ENCODE data around the gene CZIB. TPM values are rescaled to one million over a fixed set of nuclear protein-coding genes. Genes with fewer than 3 reads are reported as not detected.

Gene CZIB
- total RNA-seq, 2 experiments from 2014 or later: 44.6 to 51.4 TPM

- Histone ChIP-seq H3K9me2 (ENCODE audit: insufficient read depth, low read length) (no peaks in the 10 kb centered on the region), H3K4me3 (ENCODE audit: low read depth, low read length, poor library complexity, severe bottlenecking) (no peak overlapping the region), H3K4me2 (ENCODE audit: low read length) (peak overlapping the region; percentile 36), H3K36me3 (ENCODE audit: insufficient read depth, low read length) (peaks cover 73% of the 10 kb centered on the region), H2AFZ (ENCODE audit: low read length) (no peak overlapping the region), H3K79me2 (ENCODE audit: insufficient read depth, low read depth, low read length) (no peaks in the 10 kb centered on the region), H3K27ac (ENCODE audit: low read depth, low read length, poor library complexity, severe bottlenecking) (peak overlapping the region; percentile 38), H3K9me3 (ENCODE audit: low read length) (no peaks in the 10 kb centered on the region), H3K4me1 (ENCODE audit: insufficient read depth, low read length, poor library complexity, severe bottlenecking) (peaks cover 19% of the 10 kb centered on the region), H4K20me1 (ENCODE audit: insufficient read depth, low read length) (no peaks in the 10 kb centered on the region)
- no peak for TF ChIP-seq EZH2phosphoT487 (IDR thresholded peaks at IDR 0.05; ENCODE audit: borderline replicate concordance, low read depth, low read length)
- no peak for TF ChIP-seq CTCF (conservative IDR thresholded peaks at IDR 0.05; ENCODE audit: low read length)
- intact Hi-C loops (cut with micrococcal nuclease; ENCODE audit: unreplicated experiment): no loop called here
- ChIA-PET POLR2A (interaction anchor here (0.9 to 1.1 kb wide), 3 partner anchors 12 to 13 kb away, joined by 3 to 4 read pairs (median 3); no protein-coding TSS in a partner anchor), CTCF (ENCODE audit: unreplicated experiment) (no interaction called here)
- DNase-seq (ENCODE audit: low spot score): peak; percentile 18
- BruUV-seq (replicated peaks): no TSS peak
Measured at GRCh38 chr1:53246261-53247134, 26.1 kb upstream of the CZIB start.

GRCh38 chr1:53244141-53244540 lies 23.7 kb upstream of the CZIB start:
- BruUV-seq (replicated peaks): no TSS peak
- Histone ChIP-seq H3K27ac (ENCODE audit: low read depth, low read length, poor library complexity, severe bottlenecking) (no peak overlapping the region), H3K36me3 (ENCODE audit: insufficient read depth, low read length) (peaks cover 49% of the 10 kb centered on the region), H4K20me1 (ENCODE audit: insufficient read depth, low read length) (no peaks in the 10 kb centered on the region), H3K9me3 (ENCODE audit: low read length) (no peaks in the 10 kb centered on the region), H3K4me3 (ENCODE audit: low read depth, low read length, poor library complexity, severe bottlenecking) (no peak overlapping the region), H3K9me2 (ENCODE audit: insufficient read depth, low read length) (no peaks in the 10 kb centered on the region), H2AFZ (ENCODE audit: low read length) (no peak overlapping the region), H3K79me2 (ENCODE audit: insufficient read depth, low read depth, low read length) (no peaks in the 10 kb centered on the region), H3K4me2 (ENCODE audit: low read length) (no peak overlapping the region), H3K4me1 (ENCODE audit: insufficient read depth, low read length, poor library complexity, severe bottlenecking) (peaks cover 21% of the 10 kb centered on the region)
- ChIA-PET POLR2A (no interaction called here), CTCF (ENCODE audit: unreplicated experiment) (no interaction called here)
- intact Hi-C loops (cut with micrococcal nuclease; ENCODE audit: unreplicated experiment): no loop called here
- TF ChIP-seq CTCF (conservative IDR thresholded peaks at IDR 0.05; ENCODE audit: low read length) (no peak), EZH2phosphoT487 (IDR thresholded peaks at IDR 0.05; ENCODE audit: borderline replicate concordance, low read depth, low read length) (no peak)
- DNase-seq (ENCODE audit: low spot score): no peak

- intact Hi-C loops (cut with micrococcal nuclease; ENCODE audit: unreplicated experiment): no loop called here
- TF ChIP-seq CTCF (conservative IDR thresholded peaks at IDR 0.05; ENCODE audit: low read length): no peak
- TF ChIP-seq EZH2phosphoT487 (IDR thresholded peaks at IDR 0.05; ENCODE audit: borderline replicate concordance, low read depth, low read length): no peak
Measured at GRCh38 chr1:53242381-53242780, 21.9 kb upstream of the CZIB start.

More at GRCh38 chr1:53242381-53242780, 21.9 kb upstream of the CZIB start:
- Histone ChIP-seq H3K4me3 (ENCODE audit: low read depth, low read length, poor library complexity, severe bottlenecking) (no peak overlapping the region), H4K20me1 (ENCODE audit: insufficient read depth, low read length) (0 out of 2 replicates have a peak, but pooled peaks cover 3% of the 10 kb centered on the region), H3K79me2 (ENCODE audit: insufficient read depth, low read depth, low read length) (peaks cover 9% of the 10 kb centered on the region), H3K4me1 (ENCODE audit: insufficient read depth, low read length, poor library complexity, severe bottlenecking) (peaks cover 29% of the 10 kb centered on the region), H3K36me3 (ENCODE audit: insufficient read depth, low read length) (peaks cover 32% of the 10 kb centered on the region), H3K4me2 (ENCODE audit: low read length) (no peak overlapping the region), H2AFZ (ENCODE audit: low read length) (no peak overlapping the region), H3K9me2 (ENCODE audit: insufficient read depth, low read length) (no peaks in the 10 kb centered on the region), H3K27ac (ENCODE audit: low read depth, low read length, poor library complexity, severe bottlenecking) (no peak overlapping the region), H3K9me3 (ENCODE audit: low read length) (no peaks in the 10 kb centered on the region)
- ChIA-PET CTCF (ENCODE audit: unreplicated experiment) (no interaction called here), POLR2A (no interaction called here)
- no TSS peak for BruUV-seq (replicated peaks)
- DNase-seq (ENCODE audit: low spot score): no peak
